Sigmoid colon (tissue), 7 donors: Measurements from ENCODE around the gene ADCY2. TPM values are rescaled to one million over a fixed set of nuclear protein-coding genes. Genes with fewer than 3 reads are reported as not detected.

Experiments used
- DNase-seq: peaks from one replicate; pipeline ENCODE4 v3.0.0-alpha.2; 2019
- H3K27ac ChIP-seq, 4 donors: fragments of 200-600 bp; sonication (generic); one replicate each; pipeline ENCODE4 v1.5.1; 2016 to 2019; ENCODE audit warnings: mild to moderate bottlenecking in 1 of 4
- H3K27me3 ChIP-seq, 3 donors: fragments of 200-600 bp; sonication (generic); one replicate each; pipeline ENCODE4 v1.5.1; 2019; ENCODE audit warnings: mild to moderate bottlenecking in 1 of 3
- H3K36me3 ChIP-seq, 4 donors: fragments of 200-600 bp; sonication (generic); one replicate each; pipeline ENCODE4 v1.5.1; 2016 to 2019
- H3K4me1 ChIP-seq, 4 donors: fragments of 200-600 bp; sonication (generic); one replicate each; pipeline ENCODE4 v1.5.1; 2017 to 2019
- H3K4me3 ChIP-seq, 4 donors: fragments of 200-600 bp; sonication (generic); one replicate each; pipeline ENCODE4 v1.5.1; 2017 to 2019; ENCODE audit warnings: mild to moderate bottlenecking in 2 of 4, moderate library complexity in 1 of 4
- H3K9me3 ChIP-seq, 4 donors: fragments of 200-600 bp in 3 of 4; sonication (generic) in 3 of 4; one replicate each; pipeline versions ENCODE4 v1.5.1 to v1.6.1; 2013 to 2019
- CTCF ChIP-seq, 4 experiments: fragments of 450-650 bp in 3 of 4; fragments of 200-600 bp in 1 of 4; IDR thresholded peaks; one replicate each; pipeline ENCODE4 v1.5.1; 2016 to 2019; ENCODE audit warnings: antibody characterized with exemption in 4 of 4, mild to moderate bottlenecking in 3 of 4, moderate library complexity in 2 of 4
- EP300 ChIP-seq, 4 donors: sonication (generic); formaldehyde crosslinking; IDR thresholded peaks; one replicate each; pipeline ENCODE4 v1.6.1; 2017; ENCODE audit warnings: antibody characterized with exemption in 4 of 4
- POLR2A ChIP-seq, 2 donors: fragments of 450-650 bp; IDR thresholded peaks; one replicate each; pipeline ENCODE4 v1.6.1; 2016; ENCODE audit warnings: antibody characterized with exemption in 2 of 2, mild to moderate bottlenecking in 2 of 2, moderate library complexity in 2 of 2
- POLR2AphosphoS5 ChIP-seq, 4 donors: sonication (generic); formaldehyde crosslinking; IDR thresholded peaks; one replicate each; pipeline ENCODE4 v1.6.1; 2017; ENCODE audit warnings: antibody characterized with exemption in 4 of 4
- WGBS, 2 donors: extraction: QIAGEN DNeasy Blood & Tissue Kit; methylation state at CpG; one replicate each; pipeline ENCODE4 v1.1.7; 2013; 5-methylcytosine and 5-hydroxymethylcytosine counted together
- intact Hi-C: fragments of 100-400 bp; cut with DNase I; formaldehyde crosslinking; loops from one replicate; pipeline ENCODE4 v1.15.1; 2023
- polyA plus RNA-seq, 3 donors: library from polyadenylated mRNA; stranded (reverse); fragments of 200-250 nt; gene quantifications; one replicate each; pipeline ENCODE4 v1.2.3, GENCODE V29; 2013
- total RNA-seq, 4 donors: library from RNA; depleted of rRNA; stranded (reverse); fragments of >200 nt; gene quantifications; one replicate each; pipeline ENCODE4 v1.1.0, GENCODE V29; 2016
- donor health status: healthy with polysubstance abuse.
- donor health status: Bipolar disorder and iron deficiency.
- donor health status: healthy.

Gene ADCY2
- total and polyA plus RNA-seq, 7 donors, result 0.69 to 9.5 (median 4.4) TPM

- intact Hi-C loops, result no loop called here
- no peak for TF ChIP-seq EP300 (IDR thresholded peaks at IDR 0.05)
- no peak for TF ChIP-seq POLR2AphosphoS5 (IDR thresholded peaks at IDR 0.05)
- no peak for TF ChIP-seq CTCF (IDR thresholded peaks at IDR 0.05)
- TF ChIP-seq POLR2A (IDR thresholded peaks at IDR 0.05), result no peak
- 87 to 90% methylated on average over 2 of the region's 2 CpGs for WGBS, 2 donors
- no peak overlapping the region for H3K4me3 ChIP-seq
- no peaks in the 10 kb centered on the region for H3K27me3 ChIP-seq
- no peaks in the 10 kb centered on the region for H3K9me3 ChIP-seq
- no peaks in the 10 kb centered on the region for H3K36me3 ChIP-seq
- no peaks in the 10 kb centered on the region for H3K4me1 ChIP-seq
- DNase-seq, result no peak
- H3K27ac ChIP-seq, result no peak overlapping the region
Measured at GRCh38 chr5:7537573-7537972, 141.6 kb downstream of the ADCY2 start.

GRCh38 chr5:7539571-7539970 is 143.6 kb downstream of the ADCY2 start:
- no peaks in the 10 kb centered on the region for H3K36me3 ChIP-seq
- H3K27ac ChIP-seq, result no peak overlapping the region
- H3K27me3 ChIP-seq, result no peaks in the 10 kb centered on the region
- DNase-seq, result no peak
- H3K4me3 ChIP-seq, result no peak overlapping the region
- no peaks in the 10 kb centered on the region for H3K9me3 ChIP-seq
- H3K4me1 ChIP-seq, result no peaks in the 10 kb centered on the region
- 58 to 72% methylated on average over 5 of the region's 5 CpGs for WGBS, 2 donors
- intact Hi-C loops, result no loop called here
- TF ChIP-seq CTCF (IDR thresholded peaks at IDR 0.05), result no peak
- TF ChIP-seq POLR2A (IDR thresholded peaks at IDR 0.05), result no peak
- no peak for TF ChIP-seq POLR2AphosphoS5 (IDR thresholded peaks at IDR 0.05)
- TF ChIP-seq EP300 (IDR thresholded peaks at IDR 0.05), result no peak

GRCh38 chr5:7540736-7541485 is 145.0 kb downstream of the ADCY2 start:
- WGBS, 2 donors, result 57 to 67% methylated on average over 9 of the region's 9 CpGs
- intact Hi-C loops, result no loop called here
- TF ChIP-seq EP300 (IDR thresholded peaks at IDR 0.05) (no peak), POLR2AphosphoS5 (IDR thresholded peaks at IDR 0.05) (no peak), POLR2A (IDR thresholded peaks at IDR 0.05) (no peak), CTCF (IDR thresholded peaks at IDR 0.05) (no peak)
- no peak for DNase-seq
- no peaks in the 10 kb centered on the region for H3K27me3 ChIP-seq
- no peaks in the 10 kb centered on the region for H3K4me1 ChIP-seq
- H3K27ac ChIP-seq, result no peak overlapping the region
- H3K36me3 ChIP-seq, result no peaks in the 10 kb centered on the region
- H3K9me3 ChIP-seq, result no peaks in the 10 kb centered on the region
- H3K4me3 ChIP-seq, result no peak overlapping the region

- intact Hi-C loops, result no loop called here
- Histone ChIP-seq H3K4me1 (no peaks in the 10 kb centered on the region), H3K27ac (no peak overlapping the region), H3K36me3 (no peaks in the 10 kb centered on the region), H3K27me3 (no peaks in the 10 kb centered on the region), H3K4me3 (no peak overlapping the region), H3K9me3 (no peaks in the 10 kb centered on the region)
- TF ChIP-seq POLR2AphosphoS5 (IDR thresholded peaks at IDR 0.05), result no peak
- TF ChIP-seq EP300 (IDR thresholded peaks at IDR 0.05), result no peak
- no peak for TF ChIP-seq POLR2A (IDR thresholded peaks at IDR 0.05)
- TF ChIP-seq CTCF (IDR thresholded peaks at IDR 0.05), result no peak
- DNase-seq, result no peak
- 58 to 75% methylated on average over 2 of the region's 2 CpGs for WGBS, 2 donors
Measured at GRCh38 chr5:7541898-7542297, 146.0 kb downstream of the ADCY2 start.

GRCh38 chr5:7546555-7546954 is 150.6 kb downstream of the ADCY2 start:
- DNase-seq, result no peak
- no peaks in the 10 kb centered on the region for H3K27me3 ChIP-seq
- H3K27ac ChIP-seq, result no peak overlapping the region
- no peaks in the 10 kb centered on the region for H3K9me3 ChIP-seq
- intact Hi-C loops, result no loop called here
- no peaks in the 10 kb centered on the region for H3K36me3 ChIP-seq
- TF ChIP-seq POLR2A (IDR thresholded peaks at IDR 0.05) (no peak), EP300 (IDR thresholded peaks at IDR 0.05) (no peak)
- H3K4me3 ChIP-seq, result no peak overlapping the region
- no peaks in the 10 kb centered on the region for H3K4me1 ChIP-seq
- WGBS, 2 donors, result 62 to 78% methylated on average over 6 of the region's 6 CpGs
